Midbrain (tissue), 1 donor: ENCODE data around the gene SFXN2.

ENCODE experiments used
- DNase-seq: peaks from one replicate; lab custom pipeline; 2025; lab: John Stamatoyannopoulos, UW

The SFXN2 gene

GRCh38 chr10:102777711-102778453 lies 63.4 kb downstream of the SFXN2 start:
- no peak for DNase-seq

- no peak for DNase-seq
These were observed 64.3 kb downstream of the SFXN2 start for GRCh38 chr10:102778781-102779180.

- no peak for DNase-seq
These were observed 65.5 kb downstream of the SFXN2 start for GRCh38 chr10:102779680-102780526.

GRCh38 chr10:102780527-102780808 lies 66.0 kb downstream of the SFXN2 start:
- DNase-seq = no peak

GRCh38 chr10:102781090-102781920 lies 66.9 kb downstream of the SFXN2 start:
- no peak for DNase-seq

GRCh38 chr10:102781921-102782557 lies 67.6 kb downstream of the SFXN2 start:
- DNase-seq = no peak

GRCh38 chr10:102782673-102783551 lies 68.5 kb downstream of the SFXN2 start:
- DNase-seq = no peak

- no peak for DNase-seq
These were observed 69.1 kb downstream of the SFXN2 start for GRCh38 chr10:102783568-102783967.

GRCh38 chr10:102785818-102786217 lies 71.4 kb downstream of the SFXN2 start:
- DNase-seq = no peak

- DNase-seq = no peak
These were observed 77.4 kb downstream of the SFXN2 start for GRCh38 chr10:102791754-102792395.
